ENCODE data around the gene LUZP2.
A peak's percentile ranks its signal among the peaks of the same experiment; 100 is the strongest.

LUZP2 gene

GRCh38 chr11:24651873-24652272, 155.0 kb downstream of the LUZP2 start:
- Histone ChIP-seq H3K9me3 (replicated peaks; ENCODE audit: insufficient read depth, low read length) (no peaks in the 10 kb centered on the region), H3K9me2 (replicated peaks; ENCODE audit: insufficient read depth, low read length) (no peaks in the 10 kb centered on the region), H3K4me3 (ENCODE audit: low read length) (no peak overlapping the region), H3K4me1 (ENCODE audit: low read length) (no peaks in the 10 kb centered on the region), H4K20me1 (ENCODE audit: insufficient read depth, low read length) (no peaks in the 10 kb centered on the region), H3F3A (ENCODE audit: insufficient read depth, low read length) (no peaks in the 10 kb centered on the region), H3K79me2 (ENCODE audit: low read length) (no peaks in the 10 kb centered on the region), H3K9ac (ENCODE audit: low read length) (no peak overlapping the region), H2AFZ (ENCODE audit: low read length) (no peak overlapping the region), H3K27me3 (replicated peaks; ENCODE audit: insufficient read depth, low read length) (no peaks in the 10 kb centered on the region), H3K27ac (ENCODE audit: low read length) (no peak overlapping the region), H3K4me2 (ENCODE audit: low read depth, low read length) (no peak overlapping the region), H3K36me3 (replicated peaks; ENCODE audit: insufficient read depth, low read length) (no peaks in the 10 kb centered on the region)
- TF ChIP-seq EZH2phosphoT487 (IDR thresholded peaks at IDR 0.05; ENCODE audit: low read length) (no peak), EZH2 (optimal IDR thresholded peaks at IDR 0.05; ENCODE audit: low read depth, low read length) (no peak)
- TF ChIP-seq, protein P1, sequence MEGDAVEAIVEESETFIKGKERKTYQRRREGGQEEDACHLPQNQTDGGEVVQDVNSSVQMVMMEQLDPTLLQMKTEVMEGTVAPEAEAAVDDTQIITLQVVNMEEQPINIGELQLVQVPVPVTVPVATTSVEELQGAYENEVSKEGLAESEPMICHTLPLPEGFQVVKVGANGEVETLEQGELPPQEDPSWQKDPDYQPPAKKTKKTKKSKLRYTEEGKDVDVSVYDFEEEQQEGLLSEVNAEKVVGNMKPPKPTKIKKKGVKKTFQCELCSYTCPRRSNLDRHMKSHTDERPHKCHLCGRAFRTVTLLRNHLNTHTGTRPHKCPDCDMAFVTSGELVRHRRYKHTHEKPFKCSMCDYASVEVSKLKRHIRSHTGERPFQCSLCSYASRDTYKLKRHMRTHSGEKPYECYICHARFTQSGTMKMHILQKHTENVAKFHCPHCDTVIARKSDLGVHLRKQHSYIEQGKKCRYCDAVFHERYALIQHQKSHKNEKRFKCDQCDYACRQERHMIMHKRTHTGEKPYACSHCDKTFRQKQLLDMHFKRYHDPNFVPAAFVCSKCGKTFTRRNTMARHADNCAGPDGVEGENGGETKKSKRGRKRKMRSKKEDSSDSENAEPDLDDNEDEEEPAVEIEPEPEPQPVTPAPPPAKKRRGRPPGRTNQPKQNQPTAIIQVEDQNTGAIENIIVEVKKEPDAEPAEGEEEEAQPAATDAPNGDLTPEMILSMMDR (IDR thresholded peaks at IDR 0.05; ENCODE audit: low read length) = no peak
- DNase-seq = no peak

- Histone ChIP-seq H2AFZ (ENCODE audit: low read length) (no peak overlapping the region), H3K9me2 (replicated peaks; ENCODE audit: insufficient read depth, low read length) (no peaks in the 10 kb centered on the region), H3F3A (ENCODE audit: insufficient read depth, low read length) (no peaks in the 10 kb centered on the region), H3K79me2 (ENCODE audit: low read length) (no peaks in the 10 kb centered on the region), H3K36me3 (replicated peaks; ENCODE audit: insufficient read depth, low read length) (no peaks in the 10 kb centered on the region), H4K20me1 (ENCODE audit: insufficient read depth, low read length) (no peaks in the 10 kb centered on the region), H3K27ac (ENCODE audit: low read length) (no peak overlapping the region), H3K9ac (ENCODE audit: low read length) (no peak overlapping the region), H3K4me2 (ENCODE audit: low read depth, low read length) (no peak overlapping the region), H3K9me3 (replicated peaks; ENCODE audit: insufficient read depth, low read length) (no peaks in the 10 kb centered on the region), H3K4me1 (ENCODE audit: low read length) (no peaks in the 10 kb centered on the region), H3K27me3 (replicated peaks; ENCODE audit: insufficient read depth, low read length) (no peaks in the 10 kb centered on the region), H3K4me3 (ENCODE audit: low read length) (no peak overlapping the region)
- DNase-seq = no peak
- TF ChIP-seq, protein P1 (IDR thresholded peaks at IDR 0.05; ENCODE audit: low read length) = no peak
These were observed 157.0 kb downstream of the LUZP2 start for GRCh38 chr11:24653901-24654300.

GRCh38 chr11:24661331-24661730, 164.5 kb downstream of the LUZP2 start:
- no peaks in the 10 kb centered on the region for H3K36me3 ChIP-seq (replicated peaks; ENCODE audit: insufficient read depth, low read length)
- H3K4me3 ChIP-seq (ENCODE audit: low read length) = no peak overlapping the region
- H3K4me2 ChIP-seq (ENCODE audit: low read depth, low read length) = no peak overlapping the region
- no peaks in the 10 kb centered on the region for H3K27me3 ChIP-seq (replicated peaks; ENCODE audit: insufficient read depth, low read length)
- peaks cover 7% of the 10 kb centered on the region; the same call in 1 of the 2 replicates for H3K4me1 ChIP-seq (ENCODE audit: low read length)
- H3K9ac ChIP-seq (ENCODE audit: low read length) = no peak overlapping the region
- no peaks in the 10 kb centered on the region for H3K9me3 ChIP-seq (replicated peaks; ENCODE audit: insufficient read depth, low read length)
- H3K27ac ChIP-seq (ENCODE audit: low read length) = no peak overlapping the region
- H4K20me1 ChIP-seq (ENCODE audit: insufficient read depth, low read length) = no peaks in the 10 kb centered on the region
- H3F3A ChIP-seq (ENCODE audit: insufficient read depth, low read length) = no peaks in the 10 kb centered on the region
- no peak overlapping the region for H2AFZ ChIP-seq (ENCODE audit: low read length)
- TF ChIP-seq EZH2phosphoT487 (IDR thresholded peaks at IDR 0.05; ENCODE audit: low read length) (no peak), EZH2 (optimal IDR thresholded peaks at IDR 0.05; ENCODE audit: low read depth, low read length) (no peak)
- TF ChIP-seq, protein P1 (IDR thresholded peaks at IDR 0.05; ENCODE audit: low read length) = no peak
- H3K79me2 ChIP-seq (ENCODE audit: low read length) = no peaks in the 10 kb centered on the region
- no peaks in the 10 kb centered on the region for H3K9me2 ChIP-seq (replicated peaks; ENCODE audit: insufficient read depth, low read length)
- peak; percentile 53 for DNase-seq
